ENCODE results near the gene CORO2B.

The CORO2B gene

GRCh38 chr15:68553994-68554720 lies 24.6 kb upstream of the CORO2B start:
- peak; percentile 37 to 61 (median 43) for DNase-seq (ENCODE audit: low read depth in 3 of 3)

DNA sequence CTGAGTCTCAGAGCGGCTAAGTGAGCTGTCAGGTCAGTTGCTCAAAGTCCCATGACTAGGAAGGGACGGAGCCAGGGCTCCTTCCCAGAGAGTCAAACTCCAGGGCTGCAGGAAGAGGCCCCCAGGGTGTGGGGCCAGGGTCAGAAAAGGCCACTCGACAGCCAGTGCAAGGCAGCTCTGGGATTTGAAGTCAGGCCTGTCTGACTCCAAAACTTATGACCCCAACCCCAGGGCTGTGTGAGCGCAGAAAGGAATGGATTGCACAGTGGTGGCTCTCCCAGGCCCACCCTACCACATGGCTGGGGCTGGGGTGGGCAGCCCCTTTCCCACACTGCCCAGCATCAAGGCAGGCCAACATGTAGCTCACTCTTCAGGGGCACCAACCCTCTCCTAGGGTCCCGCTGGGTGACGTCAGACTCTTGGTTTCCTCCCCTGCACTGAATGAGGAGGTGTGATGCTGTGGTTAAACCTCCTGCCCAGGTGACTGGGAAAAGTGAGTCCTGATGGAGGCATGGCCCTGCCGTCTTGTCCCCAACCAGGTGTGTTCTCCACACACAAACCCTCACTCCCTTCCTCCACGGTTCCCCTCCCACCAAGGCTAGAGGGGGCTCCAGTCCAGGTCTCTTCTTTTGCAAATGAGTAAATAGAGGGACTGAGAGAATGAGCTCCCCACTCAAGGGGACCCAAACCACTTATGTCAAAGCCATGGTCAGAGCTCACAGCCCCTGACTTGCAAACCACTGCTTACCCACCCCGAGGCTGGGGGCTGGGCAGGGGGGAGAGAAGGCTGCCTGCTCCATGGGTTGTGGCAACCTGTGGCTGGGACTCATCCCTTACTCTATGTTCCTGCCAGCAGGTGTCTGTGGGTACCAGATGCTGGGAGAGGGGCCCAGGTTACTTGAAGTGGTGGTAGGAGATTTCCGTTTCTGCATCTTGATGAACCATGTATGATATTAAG lies 23.8 kb upstream of the CORO2B start:
- DNase-seq (ENCODE audit: low read depth in 3 of 3) = no peak

DNA sequence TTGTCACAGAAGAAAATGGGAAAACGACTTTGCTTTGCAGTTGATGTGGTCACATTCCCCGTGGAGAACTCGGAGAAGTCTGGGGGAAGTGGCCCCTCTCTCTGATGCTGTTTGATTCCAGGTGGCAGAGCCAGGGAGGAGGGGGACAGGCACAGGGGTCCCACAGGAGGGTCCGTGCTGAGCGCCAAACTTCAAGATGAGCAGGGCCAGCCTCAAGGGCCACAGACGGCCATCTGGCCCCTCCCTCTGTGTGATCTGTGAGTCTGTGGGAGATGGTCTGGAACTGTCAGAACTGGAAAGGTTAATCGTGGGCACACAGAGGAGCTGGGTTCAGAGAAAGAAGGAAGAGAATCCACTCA lies 23.1 kb upstream of the CORO2B start:
- no peak for DNase-seq (ENCODE audit: low read depth in 3 of 3)

DNA sequence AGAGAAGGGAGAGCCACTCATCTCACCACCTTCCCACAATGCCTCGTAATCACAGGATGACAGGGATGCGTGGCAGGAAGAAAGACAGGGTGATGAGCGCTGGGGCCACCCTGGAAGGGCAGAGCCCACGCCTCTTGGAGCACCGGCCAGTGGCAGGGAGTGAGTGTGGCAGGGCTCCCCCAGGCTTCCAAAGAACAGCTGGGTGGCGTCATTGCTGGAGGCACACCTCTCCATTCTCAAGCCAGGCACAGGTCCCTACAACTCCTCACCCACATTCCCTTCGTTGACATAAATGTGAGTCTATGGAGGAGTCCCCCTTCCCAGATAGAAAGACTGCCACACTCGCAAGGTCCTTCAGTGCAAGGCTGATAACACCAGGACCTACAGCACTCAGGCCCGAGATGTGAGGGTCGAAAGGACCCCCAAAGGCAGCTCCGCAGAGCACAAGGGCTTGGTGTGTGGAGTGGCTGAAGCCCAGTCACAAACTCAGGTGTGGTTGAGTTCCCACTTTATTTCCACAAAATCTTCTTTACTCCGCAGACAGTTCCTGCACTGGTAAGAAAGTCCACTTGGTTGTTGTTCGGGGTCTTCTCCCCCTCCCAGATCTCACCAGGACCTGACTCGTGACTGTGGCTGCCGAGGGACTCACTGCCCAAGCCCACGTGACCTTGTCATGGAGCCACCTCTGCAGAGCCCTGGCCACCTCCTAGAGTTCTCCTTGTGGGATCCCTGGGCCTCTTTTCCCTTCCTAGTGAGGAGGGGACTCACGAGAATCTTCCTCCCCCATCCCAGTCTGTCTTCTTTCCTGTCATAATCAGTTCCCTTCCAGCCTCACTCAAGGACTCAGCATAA lies 22.4 kb upstream of the CORO2B start:
- no peak for DNase-seq (ENCODE audit: low read depth in 3 of 3)

DNA sequence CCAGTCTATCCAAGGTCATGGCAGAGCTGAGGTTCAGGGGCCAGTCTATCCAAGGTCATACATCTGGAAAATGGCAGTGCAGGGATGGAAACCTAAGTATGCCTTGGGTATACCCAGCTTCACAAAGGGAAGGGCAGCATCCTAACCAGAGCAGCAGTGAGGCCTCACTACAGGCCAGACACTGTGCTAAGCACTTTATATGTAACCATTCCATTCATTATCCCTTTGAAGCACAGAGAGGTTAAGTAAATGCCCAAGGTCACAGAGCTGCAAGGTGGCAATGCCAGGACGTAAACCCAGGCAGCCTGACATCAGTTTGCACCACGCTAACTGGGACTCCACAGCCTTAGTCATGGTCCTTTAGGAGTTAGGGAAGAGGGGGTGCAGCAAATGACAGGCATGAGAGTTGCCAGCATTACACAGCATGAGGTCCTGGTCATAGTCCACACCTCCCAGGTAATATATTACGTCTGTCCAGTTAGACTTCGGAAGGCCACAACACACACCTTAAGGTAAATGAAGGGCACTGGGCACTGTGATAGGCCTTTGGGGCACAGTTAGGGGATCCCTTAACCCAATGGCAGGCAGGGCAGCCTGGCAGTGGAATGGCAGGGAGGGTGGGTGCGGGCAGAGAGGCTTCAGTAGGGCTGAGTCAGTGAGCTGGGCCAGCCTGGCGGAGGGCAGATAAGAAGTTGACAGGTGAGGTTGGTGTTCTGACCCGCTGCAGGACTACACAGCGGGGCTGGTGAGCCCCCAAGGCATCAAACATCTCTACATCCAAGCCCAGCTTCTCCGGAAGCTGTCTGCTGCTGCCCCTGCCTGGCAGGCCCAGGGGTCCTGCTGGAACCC lies 21.1 kb upstream of the CORO2B start:
- DNase-seq (ENCODE audit: low read depth in 3 of 3) = no peak

- no peak for DNase-seq (ENCODE audit: low read depth in 3 of 3)
These were observed 20.2 kb upstream of the CORO2B start for GRCh38 chr15:68558318-68559305.

GRCh38 chr15:68559345-68560310 lies 19.2 kb upstream of the CORO2B start:
- DNase-seq (ENCODE audit: low read depth in 3 of 3) = peak; percentile 53 to 72 (median 58)

DNA sequence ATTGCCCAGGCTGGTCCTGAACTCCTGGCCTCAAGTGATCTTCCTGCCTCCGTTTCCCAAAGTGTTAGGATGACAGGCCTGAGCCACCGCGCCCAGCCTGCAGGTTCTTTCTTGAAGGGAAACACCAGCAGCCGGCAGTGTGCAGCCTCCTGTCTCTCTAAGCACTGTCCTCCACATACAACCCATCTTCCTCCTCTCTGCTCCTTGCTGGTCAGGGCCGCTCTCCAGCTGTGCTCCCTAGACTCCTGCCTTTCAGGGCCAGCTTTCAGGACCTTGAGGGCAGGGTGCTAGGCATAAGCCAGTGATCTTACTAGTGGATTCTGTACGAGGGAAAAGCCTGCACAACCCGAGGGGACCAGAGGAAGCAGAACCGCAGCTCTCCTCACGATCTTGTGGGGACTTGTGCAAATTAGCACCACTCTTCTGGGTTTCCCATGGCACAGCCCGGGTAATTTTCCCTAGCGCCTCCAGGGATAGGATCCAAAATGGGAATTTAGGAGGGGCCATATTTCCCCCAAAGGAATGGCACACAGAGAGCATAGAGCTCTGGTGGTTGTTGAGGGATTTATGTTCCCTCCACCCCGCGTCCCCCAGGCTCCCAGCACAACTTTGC lies 18.2 kb upstream of the CORO2B start:
- DNase-seq (ENCODE audit: low read depth in 3 of 3) = no peak

- DNase-seq (ENCODE audit: low read depth in 3 of 3) = no peak
These were observed 17.5 kb upstream of the CORO2B start for GRCh38 chr15:68561171-68561900.

GRCh38 chr15:68561901-68562300 lies 16.9 kb upstream of the CORO2B start:
- no peak for DNase-seq (ENCODE audit: low read depth in 3 of 3)

- DNase-seq (ENCODE audit: low read depth in 3 of 3) = no peak
These were observed 14.6 kb upstream of the CORO2B start for GRCh38 chr15:68564173-68564572.

GRCh38 chr15:68565234-68565633 lies 13.6 kb upstream of the CORO2B start:
- no peak for DNase-seq (ENCODE audit: low read depth in 3 of 3)

DNA sequence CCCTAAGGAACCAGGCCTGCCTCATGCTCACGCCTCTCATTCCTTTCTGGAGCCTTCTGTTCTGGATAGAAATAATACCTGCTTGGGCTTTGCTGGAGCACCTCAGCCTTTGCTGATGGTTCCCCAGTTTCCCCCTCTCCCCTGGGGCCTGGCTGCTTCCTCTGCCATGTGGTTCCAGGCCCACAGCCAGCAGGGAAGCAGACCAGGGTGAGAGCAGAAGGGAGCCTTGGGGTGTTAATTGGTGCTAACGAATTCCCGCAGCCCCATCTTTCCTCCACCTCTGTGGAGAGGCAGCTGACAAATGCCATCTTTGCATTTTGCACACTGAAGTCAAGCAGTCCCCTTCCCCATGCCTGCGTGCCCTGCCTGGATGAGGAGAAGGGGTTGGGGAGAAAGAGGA lies 13.1 kb upstream of the CORO2B start:
- DNase-seq (ENCODE audit: low read depth in 3 of 3) = no peak

GRCh38 chr15:68566377-68566954 lies 12.3 kb upstream of the CORO2B start:
- no peak for DNase-seq (ENCODE audit: low read depth in 3 of 3)

DNA sequence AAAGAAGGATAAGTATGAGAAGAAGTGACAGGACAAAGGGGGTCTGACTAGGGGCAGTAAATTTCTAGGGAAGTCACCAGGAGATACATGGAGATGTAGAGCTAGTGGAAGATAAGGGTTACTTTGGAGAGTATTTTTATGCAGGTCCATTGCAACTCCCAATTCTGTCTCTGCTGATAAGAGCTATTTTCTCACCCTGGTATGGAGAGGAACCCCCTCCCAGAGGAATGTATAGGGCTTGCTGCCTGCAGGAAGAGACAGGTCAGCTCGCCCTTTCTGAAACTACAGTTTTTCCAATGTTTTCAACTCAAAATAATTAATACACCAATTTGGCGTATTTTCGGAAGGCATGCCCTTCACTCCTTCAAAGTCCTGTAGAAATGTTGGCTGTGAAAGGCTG lies 11.4 kb upstream of the CORO2B start:
- DNase-seq (ENCODE audit: low read depth in 3 of 3) = no peak

GRCh38 chr15:68570974-68571373 lies 7.8 kb upstream of the CORO2B start:
- DNase-seq (ENCODE audit: low read depth in 3 of 3) = no peak

DNA sequence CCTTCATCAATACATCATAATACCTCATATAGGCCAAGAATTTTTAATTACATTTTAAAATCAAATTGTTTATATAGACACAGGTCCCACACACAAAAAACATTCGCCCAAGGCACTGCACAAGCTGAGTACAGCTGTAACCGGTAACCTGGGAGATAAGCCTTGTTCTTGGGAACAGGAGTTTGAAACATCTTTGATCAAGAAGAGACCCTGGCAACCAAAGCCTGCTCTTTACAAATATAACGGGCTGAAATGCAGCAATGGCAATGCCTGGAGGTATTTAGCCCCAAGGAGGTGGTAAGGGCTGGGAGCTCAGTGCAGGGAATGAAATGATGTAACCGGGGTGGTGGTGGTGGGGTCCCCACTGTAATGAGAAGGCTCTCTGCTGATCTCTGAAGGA lies 7.2 kb upstream of the CORO2B start:
- no peak for DNase-seq (ENCODE audit: low read depth in 3 of 3)
